Measurements from ENCODE around the gene LOC128125822. TPM values are rescaled to one million over a fixed set of nuclear protein-coding genes. Genes with fewer than 3 reads are reported as not detected.
"Not testable (repeated sequence)": the region's sequence is repeated elsewhere in the genome, so short reads cannot be mapped to it uniquely, and the experiment has no call there.

The LOC128125822 gene

DNA sequence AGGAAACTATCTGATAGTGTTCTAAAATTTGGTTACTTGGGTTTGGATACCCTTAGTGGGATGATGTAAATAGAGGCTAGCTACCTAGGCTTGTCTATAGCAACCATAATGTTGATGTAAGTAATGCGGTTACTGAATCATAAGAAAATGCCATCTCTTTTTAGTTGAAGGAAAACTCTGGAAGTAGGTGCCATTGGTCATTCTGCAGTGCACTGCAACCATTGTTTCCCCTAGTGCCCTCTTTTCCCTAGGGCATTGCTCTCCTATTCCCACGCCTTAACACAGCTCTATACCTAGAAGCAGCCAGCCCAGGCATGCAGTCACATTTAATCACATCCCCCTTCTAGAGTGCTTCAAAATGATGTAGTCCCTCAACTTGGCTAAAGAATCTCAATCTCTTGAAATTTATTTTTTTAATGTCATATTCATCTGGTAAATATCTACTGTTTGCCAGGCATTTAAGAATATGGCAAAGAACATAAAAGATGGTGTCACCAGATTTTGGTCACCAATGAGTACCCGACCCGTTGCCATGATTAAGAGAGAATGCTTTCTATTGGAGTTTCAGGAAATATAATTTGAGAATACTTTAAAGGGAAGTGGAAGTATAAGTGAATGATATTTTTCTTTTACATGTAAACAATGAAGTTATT, 10.4 kb downstream of the LOC128125822 start:
- DNase-seq (ENCODE audit: low read depth) = no peak

DNA sequence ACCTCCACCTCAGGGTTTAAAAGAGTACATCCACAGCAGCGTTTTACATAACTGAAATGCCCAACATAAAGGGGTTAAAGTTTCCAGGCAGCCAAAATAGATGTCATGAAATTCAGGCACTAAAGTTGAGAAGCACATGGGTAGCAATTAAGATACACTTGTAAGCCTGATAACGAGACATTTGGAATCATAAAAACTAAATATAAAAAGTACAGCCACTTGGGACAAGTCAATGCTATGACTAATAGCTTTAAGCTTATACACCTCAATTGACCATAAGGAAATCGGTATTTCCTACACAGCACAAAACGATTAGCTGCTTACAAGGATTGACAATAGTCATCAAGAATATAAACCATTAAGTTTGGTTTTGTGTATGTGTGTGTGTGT, 11.8 kb downstream of the LOC128125822 start:
- DNase-seq (ENCODE audit: low read depth) = no peak

DNA sequence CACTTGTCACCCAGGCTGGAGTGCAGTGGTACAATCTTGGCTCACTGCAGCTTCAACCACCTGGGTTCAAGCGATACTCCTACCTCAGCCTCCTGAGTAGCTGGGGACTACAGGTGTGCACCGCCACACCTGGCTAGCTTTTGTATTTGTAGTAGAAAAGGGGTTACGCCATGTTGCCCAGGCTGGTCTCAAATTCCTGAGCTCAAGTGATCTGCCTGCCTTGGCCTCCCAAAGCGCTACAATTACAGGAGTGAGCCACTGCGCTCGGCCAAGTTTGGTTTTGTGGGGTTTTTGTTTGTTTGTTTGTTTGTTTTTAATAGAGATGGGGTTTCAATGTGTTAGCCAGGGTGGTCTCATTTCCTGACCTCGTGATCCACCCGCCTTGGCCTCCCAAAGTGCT, 12.3 kb downstream of the LOC128125822 start:
- DNase-seq (ENCODE audit: low read depth) = no peak

DNA sequence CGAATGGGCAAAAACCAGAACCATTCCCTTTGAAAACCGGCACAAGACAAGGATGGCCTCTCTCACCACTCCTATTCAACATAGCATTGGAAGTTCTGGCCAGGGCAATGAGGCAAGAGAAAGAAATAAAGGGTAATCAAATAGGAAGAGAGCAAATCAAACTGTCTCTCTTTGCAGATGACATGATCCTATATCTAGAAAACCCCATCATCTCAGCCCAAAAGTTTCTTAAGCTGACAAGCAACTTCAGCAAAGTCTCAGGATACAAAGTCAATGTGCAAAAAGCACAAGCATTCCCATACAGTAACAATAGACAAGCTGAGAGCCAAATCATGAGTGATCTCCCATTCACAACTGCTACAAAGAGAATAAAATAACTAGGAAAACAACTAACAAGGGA, 13.4 kb downstream of the LOC128125822 start:
- DNase-seq (ENCODE audit: low read depth) = not testable (repeated sequence)

DNA sequence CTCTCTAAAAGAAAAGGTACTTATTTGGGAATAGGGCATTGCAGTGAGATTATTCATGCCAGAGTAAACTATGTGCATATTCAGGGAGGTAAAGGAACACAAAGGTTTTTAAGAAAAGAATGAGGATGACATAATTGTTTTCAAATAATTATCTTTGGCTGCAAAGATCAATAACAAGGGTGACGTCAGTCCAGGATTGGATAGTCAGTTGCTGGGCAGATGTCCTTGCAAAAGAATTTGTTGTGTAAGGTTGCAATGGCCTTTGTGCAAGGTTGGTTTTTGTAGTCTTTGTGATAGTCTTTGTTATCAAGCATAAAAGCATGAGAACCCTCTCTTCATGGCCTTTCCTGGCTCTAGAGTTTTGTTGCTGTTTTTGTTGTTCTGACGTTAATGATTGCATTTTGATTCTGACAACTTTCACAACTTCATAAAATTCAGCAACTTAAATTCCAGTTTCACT, 17.7 kb downstream of the LOC128125822 start:
- no peak for DNase-seq (ENCODE audit: low read depth)

DNA sequence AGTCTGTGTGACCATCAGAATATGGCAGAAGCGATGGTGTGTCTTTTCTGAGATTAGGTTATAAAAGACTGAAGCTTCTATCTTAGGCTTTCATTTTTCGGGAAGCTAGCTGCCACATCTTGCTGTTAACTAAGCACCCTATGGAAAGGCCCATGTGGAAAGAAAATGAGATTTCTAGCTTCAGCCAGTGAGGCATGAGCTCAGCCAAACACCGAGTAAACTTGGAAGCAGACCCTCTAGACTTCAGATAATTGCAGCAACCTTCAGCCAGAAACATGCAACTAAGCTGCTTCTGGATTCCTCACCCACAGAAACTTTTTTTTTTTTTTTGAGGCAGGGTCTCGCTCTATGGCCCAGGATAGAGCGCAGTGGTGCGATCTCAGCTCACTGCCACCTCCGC, 20.6 kb downstream of the LOC128125822 start:
- DNase-seq (ENCODE audit: low read depth) = no peak

DNA sequence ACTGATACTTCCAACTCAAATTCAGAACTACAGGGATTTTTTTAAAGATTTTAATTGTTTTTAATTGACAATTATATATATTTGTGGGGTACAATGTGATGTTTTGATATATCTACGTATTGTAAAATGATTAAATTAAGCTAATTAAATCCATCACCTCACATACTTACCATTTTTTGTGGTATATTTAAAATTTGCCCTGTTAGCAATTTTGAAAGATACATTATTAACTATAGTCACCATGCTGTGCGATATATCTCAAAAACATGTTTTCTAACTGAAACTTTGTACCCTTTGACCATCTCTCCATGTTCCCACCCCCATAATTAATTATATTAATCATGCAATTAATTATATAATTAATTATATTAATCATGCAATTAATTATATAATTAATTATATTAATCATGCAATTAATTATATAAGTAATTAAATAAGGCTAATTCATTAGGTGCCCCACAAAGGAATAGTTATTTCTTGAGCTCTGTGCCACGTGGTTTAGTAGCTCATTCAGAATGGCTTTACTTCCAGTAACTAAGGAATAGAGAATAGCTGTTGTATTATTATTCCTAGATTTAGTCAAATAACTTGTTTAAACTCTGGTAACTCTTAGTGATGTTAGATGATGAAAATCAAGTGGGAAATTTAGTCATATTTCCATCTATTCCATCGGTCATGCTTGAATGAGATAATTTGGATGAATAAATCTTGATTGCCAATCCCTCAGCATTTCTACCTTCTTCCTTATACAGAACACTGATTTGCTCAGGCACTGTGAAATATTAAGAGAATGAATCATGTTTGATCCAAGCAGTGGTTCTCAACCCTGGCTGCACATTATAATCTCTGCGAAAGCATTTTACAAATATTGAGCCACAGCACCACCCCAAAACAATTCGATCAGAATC, 25.1 kb downstream of the LOC128125822 start:
- no peak for DNase-seq (ENCODE audit: low read depth)

DNA sequence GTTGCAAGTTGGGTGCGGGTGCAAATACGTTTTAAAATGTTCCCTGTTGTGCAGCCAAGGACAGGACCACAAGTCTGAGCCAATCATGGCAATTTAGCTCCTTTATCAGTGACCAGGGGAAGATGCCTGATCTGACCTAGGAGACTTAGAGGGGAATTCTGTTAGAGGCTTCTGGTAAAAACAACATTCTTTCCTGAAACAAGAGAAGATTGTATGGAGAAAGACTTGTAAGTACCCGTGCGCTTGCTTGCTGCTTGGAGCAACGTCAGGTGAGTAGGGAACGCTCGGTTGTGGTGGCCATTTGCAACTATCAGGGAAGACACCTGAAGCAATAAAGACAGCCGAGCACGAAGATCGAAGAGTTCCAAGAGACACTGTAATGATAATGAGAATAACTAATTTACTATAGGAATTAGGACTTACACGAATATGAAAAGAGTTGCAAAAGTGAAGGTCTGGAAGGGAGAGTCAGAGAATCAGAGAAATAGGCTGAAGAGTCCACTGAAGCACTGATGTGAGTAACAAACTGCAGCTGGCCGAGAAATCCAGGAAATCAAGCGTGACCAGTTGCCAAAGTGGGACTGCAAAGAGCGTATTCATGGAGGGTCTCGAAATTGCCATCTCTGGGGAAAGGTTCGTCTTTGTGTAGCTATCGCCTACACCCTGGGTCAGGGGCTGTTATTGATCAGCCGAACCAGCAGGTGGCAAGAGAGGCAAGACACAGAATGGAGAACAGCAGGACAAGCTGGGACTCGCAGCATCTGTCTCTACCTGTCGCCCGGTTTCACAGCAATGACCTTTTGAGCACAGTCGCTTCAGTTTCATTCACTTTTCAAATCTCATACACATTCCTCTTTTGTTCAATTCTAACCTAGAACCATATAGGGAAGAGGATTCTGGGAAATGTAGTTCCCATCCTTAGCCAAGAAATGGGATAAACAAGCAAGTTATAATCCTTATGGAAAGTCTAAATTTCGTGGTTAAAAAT, 26.1 kb downstream of the LOC128125822 start:
- peak; percentile 74 for DNase-seq (ENCODE audit: low read depth)

DNA sequence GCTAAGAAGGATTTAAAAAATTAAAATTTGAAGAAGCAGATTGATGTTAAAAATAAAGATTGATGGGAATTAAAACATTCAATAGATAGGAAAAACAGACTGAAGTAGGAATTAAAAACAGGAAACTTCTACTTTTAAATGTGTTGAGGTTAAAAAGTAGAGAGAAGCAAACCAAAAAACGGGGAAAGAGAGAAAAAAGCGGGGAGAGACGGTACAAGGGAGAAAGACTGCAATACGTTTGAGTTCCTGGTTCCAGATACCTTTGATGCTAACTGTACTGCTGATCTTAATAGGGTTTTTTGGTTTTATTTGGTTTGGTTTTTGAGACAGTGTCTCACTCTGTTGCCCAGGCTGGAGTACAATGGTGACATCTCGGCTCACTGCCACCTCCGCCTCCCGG, 27.0 kb downstream of the LOC128125822 start:
- DNase-seq (ENCODE audit: low read depth) = no peak

DNA sequence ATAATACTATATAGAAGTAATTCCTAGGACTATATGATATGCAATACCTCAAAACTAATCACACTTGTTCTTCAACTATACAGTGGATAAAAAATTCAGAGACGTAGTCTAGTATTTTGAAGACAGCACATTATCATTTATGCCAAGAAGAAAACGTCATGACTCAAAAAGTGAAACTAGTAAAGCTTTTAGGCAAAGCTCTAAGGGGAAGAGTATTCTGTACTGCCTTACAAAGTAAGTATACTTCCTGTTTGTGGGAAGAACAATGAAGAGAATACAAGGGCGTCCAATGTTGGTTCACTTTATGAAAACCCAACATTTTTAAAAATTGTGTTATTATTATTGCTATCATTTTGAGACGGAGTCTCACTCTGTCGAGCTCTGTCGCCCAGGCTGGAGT, 27.9 kb downstream of the LOC128125822 start:
- no peak for DNase-seq (ENCODE audit: low read depth)

DNA sequence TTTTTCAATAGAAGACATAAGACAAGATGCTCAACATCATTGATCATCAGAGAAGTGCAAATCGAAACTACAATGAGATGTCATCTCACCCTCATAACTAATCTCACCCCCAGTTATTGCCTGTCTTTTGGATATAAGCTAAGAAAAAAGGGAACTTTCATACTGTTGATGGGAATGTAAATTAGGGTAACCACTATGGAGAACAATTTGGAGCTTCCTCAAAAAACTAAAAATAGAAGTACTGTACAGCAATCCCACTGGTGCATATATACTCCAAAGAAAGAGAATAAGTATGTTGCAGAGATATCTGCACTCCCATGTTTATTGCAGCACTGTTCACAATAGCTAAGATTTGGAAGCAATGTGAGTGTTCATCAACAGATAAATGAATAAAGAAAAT, 37.0 kb downstream of the LOC128125822 start:
- no peak for DNase-seq (ENCODE audit: low read depth)

DNA sequence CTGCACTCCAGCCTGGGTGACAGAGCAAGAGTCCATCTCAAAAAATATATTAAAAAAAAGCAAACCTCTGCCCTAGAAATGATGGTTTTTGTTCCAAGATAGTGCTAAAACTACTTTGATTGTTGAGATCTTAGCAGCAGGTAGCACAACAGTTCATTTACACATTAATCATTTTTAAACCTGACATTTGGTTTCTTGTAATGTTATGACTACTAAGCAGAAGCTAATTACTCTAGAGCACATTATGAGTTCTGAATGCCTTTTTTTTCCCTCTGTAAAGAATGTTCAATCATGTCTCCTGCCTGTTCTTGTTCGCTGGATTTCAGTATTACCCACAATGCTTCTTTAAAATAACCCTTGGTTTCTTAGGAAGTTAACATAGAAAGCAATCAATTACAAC, 38.7 kb downstream of the LOC128125822 start:
- no peak for DNase-seq (ENCODE audit: low read depth)

DNA sequence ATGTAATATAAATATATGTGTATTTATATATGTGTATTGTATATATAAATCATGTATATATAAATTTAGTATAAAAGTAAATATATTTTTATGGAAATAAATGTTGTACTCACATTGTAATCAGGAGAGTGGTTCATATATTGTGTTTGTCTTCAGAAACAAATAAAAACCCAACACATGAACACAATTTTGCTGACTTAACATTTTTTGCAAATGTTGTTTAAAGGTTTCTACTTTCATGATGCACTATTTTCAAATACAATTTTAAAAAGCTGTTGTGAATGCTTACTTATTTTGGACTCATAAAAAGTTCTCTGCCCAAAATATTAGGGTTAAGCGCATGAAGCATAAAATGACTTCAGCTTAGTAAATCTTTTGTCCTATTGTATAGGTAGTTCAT, 39.3 kb downstream of the LOC128125822 start:
- no peak for DNase-seq (ENCODE audit: low read depth)

DNA sequence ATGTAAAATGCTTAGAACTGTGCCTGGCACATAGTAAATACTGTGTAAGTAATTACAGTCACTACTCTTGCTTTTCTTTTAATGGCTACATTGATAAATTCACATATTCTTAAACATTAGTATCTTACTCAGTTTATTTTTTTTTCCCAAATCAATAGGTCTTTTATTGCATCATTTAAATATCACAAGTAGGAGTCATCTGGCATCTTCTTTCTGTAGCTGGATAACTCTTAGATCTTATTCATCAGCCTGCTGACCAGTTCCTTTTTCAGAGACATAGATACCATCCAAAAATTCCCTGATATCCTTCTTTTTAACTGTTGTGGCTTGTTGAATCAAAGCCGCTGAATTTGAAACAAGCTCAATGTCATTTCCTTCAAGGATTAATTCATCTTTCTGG, 43.3 kb downstream of the LOC128125822 start:
- no peak for DNase-seq (ENCODE audit: low read depth)

Other genes starting within 250 kb of the LOC128125822 start
- gene PTP4A1, start within 50 bp of the LOC128125822 start, total RNA-seq (2014; rRNA removed; shearing (Covaris generic)) = 5.3 and 9.9 TPM in 2 replicates
- 43.5 and 60.5 TPM in 2 replicates for gene PHF3, start 63.3 kb downstream of the LOC128125822 start, total RNA-seq (2014; rRNA removed; shearing (Covaris generic))